Subcutaneous adipose tissue (tissue), 4 donors: ENCODE measurements around the gene FUT6. TPM values are rescaled to one million over a fixed set of nuclear protein-coding genes. Genes with fewer than 3 reads are reported as not detected.

Experiments
- total RNA-seq, 4 donors: library from RNA; depleted of rRNA; stranded (reverse); fragments of >200 nt; gene quantifications; one replicate each; pipeline ENCODE4 v1.1.0, GENCODE V29; 2016
- TF ChIP-seq, protein P1 (sequence below): fragments of 450-650 bp; IDR thresholded peaks from one replicate; pipeline ENCODE4 v1.5.1; 2016; ENCODE audit warnings: low read depth, mild to moderate bottlenecking, control low read depth, antibody characterized with exemption, moderate library complexity

FUT6 gene
- total RNA-seq, 4 donors from 2014 or later, result 1.1 TPM; not detected in 3

DNA sequence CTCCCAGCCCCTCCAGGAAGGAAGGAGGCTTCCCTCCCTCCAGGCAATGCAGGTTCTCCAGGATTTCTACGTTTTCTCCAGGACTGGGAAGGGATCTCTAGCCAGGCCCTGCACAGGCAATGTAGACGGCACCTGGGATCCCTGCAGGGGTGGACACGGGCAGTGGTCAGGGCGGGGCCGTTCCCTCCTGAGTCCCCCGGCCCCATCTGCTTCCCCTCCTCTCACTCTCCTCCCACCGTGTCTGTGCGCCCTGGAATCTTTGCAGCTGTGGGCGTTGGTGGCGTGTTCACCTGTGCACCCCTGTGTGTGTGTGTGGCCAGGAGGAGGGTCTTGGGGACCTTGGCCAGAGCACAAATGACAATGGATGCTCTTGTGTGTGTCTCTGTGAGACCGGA is 24.7 kb downstream of the FUT6 start:
- TF ChIP-seq, protein P1, sequence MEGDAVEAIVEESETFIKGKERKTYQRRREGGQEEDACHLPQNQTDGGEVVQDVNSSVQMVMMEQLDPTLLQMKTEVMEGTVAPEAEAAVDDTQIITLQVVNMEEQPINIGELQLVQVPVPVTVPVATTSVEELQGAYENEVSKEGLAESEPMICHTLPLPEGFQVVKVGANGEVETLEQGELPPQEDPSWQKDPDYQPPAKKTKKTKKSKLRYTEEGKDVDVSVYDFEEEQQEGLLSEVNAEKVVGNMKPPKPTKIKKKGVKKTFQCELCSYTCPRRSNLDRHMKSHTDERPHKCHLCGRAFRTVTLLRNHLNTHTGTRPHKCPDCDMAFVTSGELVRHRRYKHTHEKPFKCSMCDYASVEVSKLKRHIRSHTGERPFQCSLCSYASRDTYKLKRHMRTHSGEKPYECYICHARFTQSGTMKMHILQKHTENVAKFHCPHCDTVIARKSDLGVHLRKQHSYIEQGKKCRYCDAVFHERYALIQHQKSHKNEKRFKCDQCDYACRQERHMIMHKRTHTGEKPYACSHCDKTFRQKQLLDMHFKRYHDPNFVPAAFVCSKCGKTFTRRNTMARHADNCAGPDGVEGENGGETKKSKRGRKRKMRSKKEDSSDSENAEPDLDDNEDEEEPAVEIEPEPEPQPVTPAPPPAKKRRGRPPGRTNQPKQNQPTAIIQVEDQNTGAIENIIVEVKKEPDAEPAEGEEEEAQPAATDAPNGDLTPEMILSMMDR, result no peak

DNA sequence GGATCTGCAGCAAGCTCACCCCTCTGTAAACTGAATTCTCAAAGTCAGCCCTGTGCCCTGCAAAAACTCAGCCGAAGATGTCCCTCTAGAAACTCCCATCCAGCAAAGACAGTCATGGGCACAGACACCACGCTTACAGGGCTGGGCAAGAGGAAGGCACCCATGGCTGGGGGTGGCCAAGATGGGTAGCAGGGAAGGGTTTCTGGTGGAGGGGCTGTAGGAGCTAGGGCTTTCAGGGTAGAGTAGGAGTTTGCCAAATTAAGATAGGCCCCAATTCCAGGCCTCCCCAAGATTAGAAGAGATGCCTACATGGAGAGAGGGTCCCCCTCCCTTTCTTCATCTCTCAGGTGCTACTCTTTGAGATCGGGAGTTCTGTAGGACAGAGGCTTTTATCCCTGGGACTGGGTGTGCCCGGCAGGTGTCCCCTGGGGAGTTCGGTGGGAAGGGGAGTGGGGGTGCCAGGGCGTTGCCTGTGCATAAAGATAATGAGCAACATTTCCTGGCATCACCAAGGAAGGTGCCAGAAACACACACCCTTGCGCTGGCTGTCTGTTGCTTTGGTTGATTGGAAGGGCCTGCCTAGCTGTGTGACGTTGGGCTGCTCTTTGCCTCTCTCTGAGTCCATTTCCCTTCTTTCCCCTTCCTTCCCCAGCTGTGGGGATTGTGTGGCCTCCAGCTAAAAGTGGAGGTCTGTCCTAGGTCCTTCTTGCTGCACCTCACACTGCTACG is 25.2 kb downstream of the FUT6 start:
- TF ChIP-seq, protein P1, result no peak

DNA sequence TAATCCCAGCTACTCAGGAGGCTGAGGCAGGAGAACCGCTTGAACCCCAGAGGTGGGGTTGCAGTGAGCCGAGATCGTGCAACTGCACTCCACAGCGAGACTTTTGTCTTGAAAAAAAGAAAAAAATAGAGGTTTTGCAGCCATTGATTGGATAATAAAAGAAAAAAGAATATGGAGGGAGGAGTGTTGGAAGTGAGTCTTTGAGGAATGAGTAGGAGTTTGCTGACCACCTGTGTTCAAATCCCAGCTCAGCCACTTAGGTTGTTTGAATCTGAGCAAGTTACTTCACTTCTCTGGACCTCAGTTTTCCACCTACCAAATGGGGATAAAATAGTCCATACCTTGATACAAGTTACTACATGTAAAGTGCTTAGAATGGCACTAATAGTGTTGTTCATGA is 28.4 kb downstream of the FUT6 start:
- TF ChIP-seq, protein P1, result no peak

DNA sequence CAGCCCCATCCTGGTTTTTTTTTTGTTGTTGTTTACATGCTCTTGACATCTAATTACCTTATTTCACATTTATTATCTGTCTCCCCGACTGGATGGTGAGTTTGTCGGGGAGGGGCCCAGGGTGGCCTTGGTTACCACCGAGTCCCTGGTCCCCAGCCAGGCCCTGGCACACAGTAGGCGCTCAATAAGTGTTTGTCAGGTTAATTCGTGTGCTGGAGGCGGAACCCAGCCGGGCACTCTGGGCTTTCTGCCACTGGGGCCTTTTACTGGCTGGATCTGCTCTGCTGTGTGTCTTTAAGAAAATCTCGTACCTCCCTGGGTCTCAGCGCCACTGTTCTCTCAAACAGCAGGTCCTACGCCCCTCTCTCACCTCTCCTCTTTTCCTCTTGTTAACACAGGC is 30.0 kb downstream of the FUT6 start:
- TF ChIP-seq, protein P1, result no peak

DNA sequence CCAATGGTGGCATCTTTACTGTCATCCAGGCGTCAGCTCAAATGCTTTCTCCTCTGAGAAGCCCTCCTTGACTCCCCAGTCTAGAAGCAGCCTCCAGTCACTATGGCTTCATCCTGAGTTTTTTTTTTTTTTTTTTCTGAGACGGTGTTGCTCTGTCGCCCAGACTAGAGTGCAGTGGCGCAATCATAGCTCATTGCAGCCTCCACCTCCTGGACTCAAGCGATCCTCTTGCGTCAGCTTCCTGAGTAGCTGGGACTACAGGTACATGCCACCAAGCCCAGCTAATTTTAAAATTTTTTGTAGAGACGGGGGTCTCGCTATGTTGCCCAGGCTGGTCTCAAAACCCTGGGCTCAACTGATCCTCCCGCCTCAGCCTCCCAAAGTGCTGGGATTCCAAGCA is 30.4 kb downstream of the FUT6 start:
- TF ChIP-seq, protein P1, result no peak

DNA sequence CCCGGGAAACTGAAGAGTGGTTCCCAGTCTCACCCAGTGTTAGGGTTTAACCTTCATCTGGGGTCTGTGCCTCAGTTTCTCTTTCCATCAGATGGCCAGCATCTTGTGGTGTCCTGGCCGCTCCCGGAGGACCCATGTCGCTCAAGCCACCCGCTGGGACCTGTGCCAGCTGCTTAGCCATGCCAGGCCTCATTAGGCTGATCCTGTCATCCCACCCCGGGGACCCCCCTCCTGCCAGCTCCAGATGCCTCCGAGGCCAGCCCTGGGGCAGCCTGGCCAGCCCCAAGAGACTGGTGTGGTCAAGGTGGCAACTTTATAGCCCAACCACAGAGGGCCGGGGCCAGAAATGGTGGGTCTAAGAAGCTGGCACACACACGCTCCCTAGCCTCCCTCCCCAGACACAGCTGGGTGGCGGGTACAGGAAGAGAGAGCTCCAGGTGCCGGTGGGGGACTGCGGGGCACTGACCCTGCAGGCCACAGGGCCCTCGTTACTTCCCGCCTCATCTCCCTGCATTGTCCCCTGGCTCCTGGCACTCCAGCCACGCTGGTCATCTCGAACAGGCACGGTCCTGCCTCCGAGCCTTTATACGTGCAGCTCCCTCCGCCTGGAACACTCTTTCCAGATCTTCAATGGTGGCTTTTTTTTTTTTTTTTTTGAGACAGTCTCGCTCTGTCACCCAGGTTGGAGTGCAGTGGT is 31.2 kb downstream of the FUT6 start:
- TF ChIP-seq, protein P1, result no peak

DNA sequence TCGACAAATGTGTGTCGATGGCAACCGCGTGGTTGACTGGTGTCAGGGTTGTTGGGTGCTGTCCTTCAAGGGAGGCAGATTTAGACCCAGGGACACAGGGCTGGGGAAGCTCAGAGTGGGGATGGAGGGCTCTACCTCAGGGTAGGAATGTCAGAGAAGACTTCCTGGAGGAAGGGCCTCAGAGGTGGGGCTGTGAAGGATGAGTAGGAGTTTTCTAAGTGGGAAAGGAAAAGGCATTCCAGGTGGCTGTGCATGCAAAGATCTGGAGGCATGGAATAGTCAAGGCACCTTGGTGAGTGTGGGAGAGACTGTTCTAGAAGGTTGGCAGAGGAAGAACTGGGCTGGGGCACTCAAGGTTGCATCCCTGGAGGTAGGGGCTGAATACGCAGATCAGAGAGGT is 32.6 kb downstream of the FUT6 start:
- TF ChIP-seq, protein P1, result no peak
